Trophoblast cell (in vitro differentiated cells and primary cell): ENCODE data around the gene CDC45.
"Not testable (repeated sequence)": the region's sequence is repeated elsewhere in the genome, so short reads cannot be mapped to it uniquely, and the experiment has no call there.

Experiments
- DNase-seq, 2 donors: peaks; one replicate each; pipeline ENCODE4 v3.0.0-alpha.2; 2016
- H2AFZ ChIP-seq: 2 replicates; pipeline ENCODE4 v1.6.1; 2013; ENCODE audit warnings: low read length, moderate library complexity, mild to moderate bottlenecking; ENCODE audit not compliant: insufficient read depth, poor library complexity
- H2AK5ac ChIP-seq: 2 replicates; pipeline ENCODE4 v1.6.1; 2013; ENCODE audit warnings: mild to moderate bottlenecking, low read length
- H2BK120ac ChIP-seq: 2 replicates; pipeline ENCODE4 v1.6.1; 2013; ENCODE audit warnings: low read length, mild to moderate bottlenecking, moderate library complexity; ENCODE audit not compliant: insufficient read depth, poor library complexity
- H2BK12ac ChIP-seq: 2 replicates; pipeline ENCODE4 v1.6.1; 2013; ENCODE audit warnings: mild to moderate bottlenecking, low read length, moderate library complexity
- H2BK5ac ChIP-seq: 2 replicates; pipeline ENCODE4 v1.6.1; 2013; ENCODE audit warnings: low read length, low read depth, moderate library complexity, mild to moderate bottlenecking; ENCODE audit not compliant: poor library complexity
- H3K14ac ChIP-seq: 2 replicates; pipeline ENCODE4 v1.6.1; 2013; ENCODE audit warnings: mild to moderate bottlenecking, low read length
- H3K18ac ChIP-seq: 2 replicates; pipeline ENCODE4 v1.6.1; 2013; ENCODE audit warnings: mild to moderate bottlenecking, low read length
- H3K23ac ChIP-seq: 2 replicates; pipeline ENCODE4 v1.6.1; 2013; ENCODE audit warnings: low read length
- H3K27ac ChIP-seq: 2 replicates; pipeline ENCODE4 v1.5.1; 2013; ENCODE audit warnings: low read depth, mild to moderate bottlenecking, inconsistent platforms, low read length, moderate library complexity
- H3K27me3 ChIP-seq: 2 replicates; pipeline ENCODE4 v1.6.1; 2013; ENCODE audit warnings: inconsistent platforms, mild to moderate bottlenecking, low read length, moderate library complexity; ENCODE audit not compliant: insufficient read depth
- H3K36me3 ChIP-seq, 2 experiments: 1 replicate in 1 of 2; 2 replicates in 1 of 2; pipeline ENCODE4 v1.6.1; 2013; ENCODE audit warnings: low read length in 2 of 2, mild to moderate bottlenecking in 2 of 2, moderate library complexity in 1 of 2; ENCODE audit not compliant: insufficient read depth in 2 of 2, control insufficient read depth in 1 of 2
- H3K4ac ChIP-seq: 2 replicates; pipeline ENCODE4 v1.6.1; 2013; ENCODE audit warnings: low read depth, mild to moderate bottlenecking, low read length, moderate library complexity
- H3K4me1 ChIP-seq, 2 experiments: 1 replicate in 1 of 2; 2 replicates in 1 of 2; pipeline ENCODE4 v1.6.1; 2013; ENCODE audit warnings: low read length in 2 of 2, mild to moderate bottlenecking in 2 of 2, moderate library complexity in 1 of 2; ENCODE audit not compliant: insufficient read depth in 2 of 2, control insufficient read depth in 1 of 2
- H3K4me2 ChIP-seq: 2 replicates; pipeline ENCODE4 v1.6.1; 2013; ENCODE audit warnings: inconsistent platforms, mild to moderate bottlenecking, low read length, moderate library complexity
- H3K4me3 ChIP-seq: 2 replicates; pipeline ENCODE4 v1.5.1; 2013; ENCODE audit warnings: mild to moderate bottlenecking, low read depth, low read length, inconsistent platforms
- H3K79me1 ChIP-seq: one replicate; pipeline ENCODE4 v1.6.1; 2013; ENCODE audit warnings: low read length
- H3K79me2 ChIP-seq: 2 replicates; pipeline ENCODE4 v1.6.1; 2013; ENCODE audit warnings: low read length, mild to moderate bottlenecking; ENCODE audit not compliant: control insufficient read depth, insufficient read depth, poor library complexity
- H3K9ac ChIP-seq: 2 replicates; pipeline ENCODE4 v1.6.1; 2013; ENCODE audit warnings: mild to moderate bottlenecking, low read length
- H3K9me3 ChIP-seq: 2 replicates; pipeline ENCODE4 v1.6.1; 2013; ENCODE audit warnings: low read depth, mild to moderate bottlenecking, control low read depth, inconsistent platforms, low read length; ENCODE audit not compliant: insufficient read depth
- H4K12ac ChIP-seq: 2 replicates; pipeline ENCODE4 v1.6.1; 2013; ENCODE audit warnings: low read depth, mild to moderate bottlenecking, low read length, moderate library complexity
- H4K8ac ChIP-seq: 2 replicates; pipeline ENCODE4 v1.6.1; 2013; ENCODE audit warnings: low read depth, mild to moderate bottlenecking, low read length, moderate library complexity
- H4K91ac ChIP-seq: one replicate; pipeline ENCODE4 v1.6.1; 2013; ENCODE audit warnings: low read depth, mild to moderate bottlenecking, low read length, moderate library complexity
- WGBS: extraction: QIAGEN DNeasy Blood & Tissue Kit; methylation state at CpG from one replicate; pipeline ENCODE4 v1.1.7; 2013; ENCODE audit warnings: missing lambda C conversion rate; ENCODE audit not compliant: insufficient read length, insufficient coverage; ENCODE audit errors: extremely low coverage; 5-methylcytosine and 5-hydroxymethylcytosine counted together

CDC45 gene

DNA sequence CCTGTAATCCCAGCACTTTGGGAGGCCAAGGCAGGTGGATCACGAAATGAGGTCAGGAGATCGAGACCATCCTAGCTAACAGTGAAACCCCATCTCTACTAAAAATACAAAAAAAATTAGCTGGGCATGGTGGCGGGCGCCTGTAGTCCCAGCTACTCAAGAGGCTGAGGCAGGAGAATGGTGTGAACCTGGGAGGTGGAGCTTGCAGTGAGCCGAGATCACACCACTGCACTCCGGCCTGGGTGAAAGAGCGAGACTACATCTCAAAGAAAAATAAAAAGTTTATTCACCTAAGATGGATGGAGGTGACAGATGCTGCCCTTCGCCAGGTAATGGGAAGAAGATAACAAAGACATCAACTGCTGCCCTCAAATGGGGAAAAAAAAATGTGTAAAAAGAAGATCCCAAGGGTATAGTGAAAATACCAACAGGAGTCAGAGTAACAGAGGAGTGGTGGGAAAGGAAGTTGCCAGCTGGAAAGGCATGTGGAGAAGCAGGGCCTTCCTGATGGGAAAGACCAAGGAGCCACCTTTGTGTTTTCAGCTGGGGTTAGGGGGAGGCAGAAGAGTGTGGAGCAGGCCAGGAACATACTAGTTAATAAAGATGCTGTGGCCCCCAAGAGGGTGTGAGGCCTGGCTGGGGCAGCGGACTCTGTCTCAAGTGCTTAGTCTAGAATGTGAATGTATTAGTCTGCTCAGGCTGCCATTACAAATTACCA lies 43.1 kb upstream of the CDC45 start:
- not testable (repeated sequence) for H2BK5ac ChIP-seq, H3K9me3 ChIP-seq, H2BK120ac ChIP-seq, H3K27me3 ChIP-seq, H3K79me2 ChIP-seq, H4K8ac ChIP-seq, H3K4ac ChIP-seq, H3K79me1 ChIP-seq, H2BK12ac ChIP-seq, H3K4me3 ChIP-seq, H4K91ac ChIP-seq, H3K4me2 ChIP-seq, H2AFZ ChIP-seq, H3K23ac ChIP-seq, H3K18ac ChIP-seq, H3K14ac ChIP-seq, DNase-seq, H2AK5ac ChIP-seq, H3K4me1 ChIP-seq, H3K27ac ChIP-seq, H3K9ac ChIP-seq
- WGBS = no CpG with 5 or more reads among the region's 9 CpGs
- Histone ChIP-seq H4K12ac (peak overlapping the region; percentile 73), H3K36me3 (peaks cover 13 to 20% of the 10 kb centered on the region in 2 experiments)

DNA sequence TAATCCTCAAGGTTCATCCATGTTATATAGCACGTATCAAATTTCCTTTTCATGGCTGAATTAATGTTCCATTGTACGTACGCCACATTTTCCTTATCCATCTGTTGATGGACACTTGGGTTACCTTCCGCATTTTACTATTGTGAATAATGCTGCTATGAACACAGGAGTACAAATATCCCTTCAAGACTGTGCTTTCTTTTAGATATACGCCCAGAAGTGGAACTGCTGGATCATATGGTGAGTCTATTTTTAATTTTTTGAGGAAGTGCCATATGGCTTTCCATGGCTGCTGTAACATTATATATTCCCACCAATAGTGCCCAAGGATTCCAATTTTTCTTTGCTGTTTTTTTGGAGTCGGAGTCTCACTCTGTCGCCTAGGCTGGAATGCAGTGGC lies 41.4 kb upstream of the CDC45 start:
- H4K91ac ChIP-seq = no peak overlapping the region
- H3K27me3 ChIP-seq = no peaks in the 10 kb centered on the region
- H3K23ac ChIP-seq = no peak overlapping the region
- no peak overlapping the region for H2BK5ac ChIP-seq
- no peak overlapping the region for H3K14ac ChIP-seq
- H2BK12ac ChIP-seq = no peak overlapping the region
- H4K12ac ChIP-seq = no peak overlapping the region
- H4K8ac ChIP-seq = no peak overlapping the region
- H3K4me3 ChIP-seq = no peak overlapping the region
- H2AK5ac ChIP-seq = no peak overlapping the region
- DNase-seq = no peak
- H3K4ac ChIP-seq = no peak overlapping the region
- H2BK120ac ChIP-seq = no peak overlapping the region
- no peaks in the 10 kb centered on the region for H3K9me3 ChIP-seq
- no CpG with 5 or more reads among the region's 7 CpGs for WGBS
- no peaks in the 10 kb centered on the region for H3K4me1 ChIP-seq
- no peak overlapping the region for H3K4me2 ChIP-seq
- H3K79me2 ChIP-seq = no peaks in the 10 kb centered on the region
- H2AFZ ChIP-seq = no peak overlapping the region
- H3K27ac ChIP-seq = no peak overlapping the region
- H3K18ac ChIP-seq = no peak overlapping the region
- no peak overlapping the region for H3K9ac ChIP-seq
- peaks cover 16 to 29% of the 10 kb centered on the region in 2 experiments for H3K36me3 ChIP-seq
- no peaks in the 10 kb centered on the region for H3K79me1 ChIP-seq

GRCh38 chr22:19440411-19441195 lies 39.1 kb upstream of the CDC45 start:
- H3K79me1 ChIP-seq = no peaks in the 10 kb centered on the region
- no peak overlapping the region for H3K23ac ChIP-seq
- no peak overlapping the region for H2BK120ac ChIP-seq
- DNase-seq = no peak
- no peak overlapping the region for H3K14ac ChIP-seq
- no peak overlapping the region for H2BK5ac ChIP-seq
- no peak overlapping the region for H2AFZ ChIP-seq
- no peak overlapping the region for H3K4me2 ChIP-seq
- H3K9ac ChIP-seq = no peak overlapping the region
- no peak overlapping the region for H2BK12ac ChIP-seq
- no peaks in the 10 kb centered on the region for H3K9me3 ChIP-seq
- H4K8ac ChIP-seq = no peak overlapping the region
- no peak overlapping the region for H4K91ac ChIP-seq
- no peak overlapping the region for H3K18ac ChIP-seq
- no peaks in the 10 kb centered on the region for H3K4me1 ChIP-seq
- peaks cover 25 to 30% of the 10 kb centered on the region in 2 experiments for H3K36me3 ChIP-seq
- H4K12ac ChIP-seq = no peak overlapping the region
- no peak overlapping the region for H3K4me3 ChIP-seq
- no peaks in the 10 kb centered on the region for H3K27me3 ChIP-seq
- no peak overlapping the region for H2AK5ac ChIP-seq
- no peak overlapping the region for H3K27ac ChIP-seq
- H3K4ac ChIP-seq = no peak overlapping the region
- H3K79me2 ChIP-seq = no peaks in the 10 kb centered on the region
- WGBS = no CpG with 5 or more reads among the region's 8 CpGs

DNA sequence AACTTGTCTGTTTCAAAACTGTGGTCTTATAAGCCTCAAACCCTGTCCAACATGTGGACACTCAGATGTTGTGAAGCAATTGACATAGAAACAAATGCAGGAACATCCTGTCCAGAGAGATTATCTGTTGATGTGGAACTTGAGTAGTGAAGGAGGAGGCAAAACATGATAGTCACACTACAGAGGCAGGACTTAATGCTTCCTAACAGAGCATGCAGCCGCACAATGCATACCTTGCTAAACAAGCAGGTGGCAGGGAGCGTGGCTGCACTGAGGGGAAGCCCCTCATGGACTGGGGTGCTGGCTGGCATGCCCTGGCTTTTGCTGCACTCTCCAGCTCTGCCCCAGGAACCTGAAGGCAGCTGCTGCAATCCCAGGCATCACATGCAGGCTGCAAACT lies 37.6 kb upstream of the CDC45 start:
- Histone ChIP-seq H3K14ac (no peak overlapping the region), H2AK5ac (no peak overlapping the region), H3K79me1 (no peaks in the 10 kb centered on the region), H3K9me3 (no peaks in the 10 kb centered on the region), H4K12ac (no peak overlapping the region), H3K9ac (no peak overlapping the region), H2AFZ (no peak overlapping the region), H3K27me3 (no peaks in the 10 kb centered on the region), H3K27ac (no peak overlapping the region), H3K18ac (no peak overlapping the region), H3K23ac (no peak overlapping the region), H4K91ac (no peak overlapping the region), H3K4me3 (no peak overlapping the region), H2BK120ac (no peak overlapping the region), H4K8ac (no peak overlapping the region), H3K4me2 (no peak overlapping the region), H3K4ac (no peak overlapping the region), H3K36me3 (peaks cover 19 to 25% of the 10 kb centered on the region in 2 experiments), H2BK12ac (no peak overlapping the region), H2BK5ac (no peak overlapping the region), H3K79me2 (peaks cover 4% of the 10 kb centered on the region), H3K4me1 (peaks cover 3 to 5% of the 10 kb centered on the region in 2 experiments)
- DNase-seq = no peak
- WGBS = no CpG with 5 or more reads among the region's 2 CpGs
